ENCODE measurements around the gene JHY.

GRCh38 chr11:122897606-122898210 lies 15.1 kb downstream of the JHY start:
- no peak for TF ChIP-seq CTBP1 (IDR thresholded peaks at IDR 0.05; ENCODE audit: borderline replicate concordance)
- no peak for TF ChIP-seq ELF4 (IDR thresholded peaks at IDR 0.05)
- TF ChIP-seq SUZ12 (IDR thresholded peaks at IDR 0.05) = no peak
- no peak for TF ChIP-seq L3MBTL2 (conservative IDR thresholded peaks at IDR 0.05)
- TF ChIP-seq SP1 (IDR thresholded peaks at IDR 0.05) = no peak
- TF ChIP-seq FOXA1 (IDR thresholded peaks at IDR 0.05) = no peak

Data from HEK293T (cell line).